Measurements from ENCODE around the gene FGF22. TPM values are rescaled to one million over a fixed set of nuclear protein-coding genes. Genes with fewer than 3 reads are reported as not detected.

Gene FGF22
- total RNA-seq, 1 experiment from 2014 or later, result not detected

GRCh38 chr19:674282-675151, 34.8 kb downstream of the FGF22 start:
- H3K27ac Mint-ChIP-seq (ENCODE audit: low read depth, unreplicated experiment), result no peak overlapping the region
- DNase-seq (ENCODE audit: unreplicated experiment), result no peak
- CTCF ChIA-PET, result no interaction called here
- peaks cover 19% of the 10 kb centered on the region for H3K36me3 Mint-ChIP-seq (ENCODE audit: insufficient read depth, unreplicated experiment)
- peaks cover 13% of the 10 kb centered on the region for H3K4me1 Mint-ChIP-seq (ENCODE audit: insufficient read depth, unreplicated experiment)
- no peak overlapping the region for H3K4me3 Mint-ChIP-seq (ENCODE audit: unreplicated experiment)
- H3K9me3 Mint-ChIP-seq (ENCODE audit: unreplicated experiment), result no peaks in the 10 kb centered on the region
- no peaks in the 10 kb centered on the region for H3K27me3 Mint-ChIP-seq (ENCODE audit: insufficient read depth, unreplicated experiment)
- TF ChIP-seq CTCF (IDR thresholded peaks at IDR 0.05; ENCODE audit: unreplicated experiment), result no peak
- no TSS peak for BruUV-seq (replicated peaks)
- intact Hi-C loops (cut with micrococcal nuclease), result loop anchor here (5.0 kb wide), 1 partner anchor 78 kb away; the partner anchor contains the start of gene MISP
- POLR2A ChIA-PET, result interaction anchor here (0.6 to 1.2 kb wide), 3 partner anchors 29 to 418 kb away, joined by 3 read pairs; no protein-coding TSS in a partner anchor

DNA sequence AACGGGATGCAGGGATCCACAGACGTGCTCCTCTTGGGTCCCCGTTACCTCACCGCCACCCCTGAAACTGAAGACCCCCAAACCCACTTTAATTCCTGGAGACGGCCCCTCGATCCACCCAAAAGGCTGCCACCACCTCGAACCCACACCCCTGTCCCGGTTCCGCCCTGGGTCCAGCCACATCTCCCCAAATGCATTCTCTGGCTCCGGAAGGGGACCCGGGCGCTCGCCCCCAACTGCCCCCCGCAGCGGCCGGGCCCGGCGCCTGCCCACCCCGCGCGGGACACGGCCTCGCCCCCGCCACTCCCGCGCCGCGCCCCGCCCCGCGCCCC, 36.3 kb downstream of the FGF22 start:
- no peak for DNase-seq (ENCODE audit: unreplicated experiment)
- Mint-ChIP-seq H3K27ac (ENCODE audit: low read depth, unreplicated experiment) (peak overlapping the region; percentile 79), H3K36me3 (ENCODE audit: insufficient read depth, unreplicated experiment) (peaks cover 28% of the 10 kb centered on the region), H3K9me3 (ENCODE audit: unreplicated experiment) (no peaks in the 10 kb centered on the region), H3K27me3 (ENCODE audit: insufficient read depth, unreplicated experiment) (no peaks in the 10 kb centered on the region), H3K4me3 (ENCODE audit: unreplicated experiment) (peak overlapping the region; percentile 65), H3K4me1 (ENCODE audit: insufficient read depth, unreplicated experiment) (peaks cover 13% of the 10 kb centered on the region)
- POLR2A ChIA-PET, result interaction anchor here (0.6 to 3.7 kb wide), 15 partner anchors 13 to 184 kb away, joined by 3 to 33 read pairs (median 4); partner anchors contain the start of genes CFD, MISP, PTBP1 and RNF126
- TF ChIP-seq CTCF (IDR thresholded peaks at IDR 0.05; ENCODE audit: unreplicated experiment), result no peak
- intact Hi-C loops (cut with micrococcal nuclease), result loop anchor here (5.0 kb wide), 1 partner anchor 76 kb away; the partner anchor contains the start of gene MISP
- CTCF ChIA-PET, result interaction anchor here (0.6 to 0.9 kb wide), 2 partner anchors 9 to 108 kb away, joined by 3 read pairs; no protein-coding TSS in a partner anchor
- no TSS peak for BruUV-seq (replicated peaks)

GRCh38 chr19:676339-677105, 36.8 kb downstream of the FGF22 start, which contains the start of gene FSTL3:
Gene FSTL3 (plus strand): TSS chr19:676392. CDS start chr19:676424, 32 bp downstream.
- Mint-ChIP-seq H3K27me3 (ENCODE audit: insufficient read depth, unreplicated experiment) (no peaks in the 10 kb centered on the region), H3K4me3 (ENCODE audit: unreplicated experiment) (peak within 1 kb of the TSS; percentile 65), H3K36me3 (ENCODE audit: insufficient read depth, unreplicated experiment) (peaks cover 31% of the 10 kb centered on the region), H3K4me1 (ENCODE audit: insufficient read depth, unreplicated experiment) (peaks cover 13% of the 10 kb centered on the region), H3K27ac (ENCODE audit: low read depth, unreplicated experiment) (peak within 1 kb of the TSS; percentile 79), H3K9me3 (ENCODE audit: unreplicated experiment) (no peaks in the 10 kb centered on the region)
- TF ChIP-seq CTCF (IDR thresholded peaks at IDR 0.05; ENCODE audit: unreplicated experiment), result no peak
- BruUV-seq (replicated peaks), result TSS peak; percentile 46
- no peak for DNase-seq (ENCODE audit: unreplicated experiment)
- CTCF ChIA-PET, result interaction anchor here (1.6 kb wide), 1 partner anchor 13 kb away, joined by 7 read pairs; the partner anchor contains the start of gene RNF126
- POLR2A ChIA-PET, result interaction anchor here (0.5 to 6.8 kb wide), 17 partner anchors 10 to 308 kb away, joined by 3 to 49 read pairs (median 4); partner anchors contain the start of genes CDC34, CFD, MISP and PTBP1
- intact Hi-C loops (cut with micrococcal nuclease), result loop anchor here (5.0 kb wide), 1 partner anchor 76 kb away; the partner anchor contains the start of gene MISP

All from MCF 10A (cell line).